ACHN (cell line): ENCODE results near the gene DDO.
A peak's percentile ranks its signal among the peaks of the same experiment; 100 is the strongest.

Experiments
- DNase-seq: peaks from one replicate; pipeline ENCODE4 v3.0.0-alpha.2; 2015
- in situ Hi-C: cut with HindIII; loops from 2 replicates; pipeline ENCODE4 v1.10.0; 2017; ENCODE audit warnings: low sequenced_read_pairs, low pct_ligation_motif_present, low pct_unique_long_range_greater_than_20kb

Gene DDO

DNA sequence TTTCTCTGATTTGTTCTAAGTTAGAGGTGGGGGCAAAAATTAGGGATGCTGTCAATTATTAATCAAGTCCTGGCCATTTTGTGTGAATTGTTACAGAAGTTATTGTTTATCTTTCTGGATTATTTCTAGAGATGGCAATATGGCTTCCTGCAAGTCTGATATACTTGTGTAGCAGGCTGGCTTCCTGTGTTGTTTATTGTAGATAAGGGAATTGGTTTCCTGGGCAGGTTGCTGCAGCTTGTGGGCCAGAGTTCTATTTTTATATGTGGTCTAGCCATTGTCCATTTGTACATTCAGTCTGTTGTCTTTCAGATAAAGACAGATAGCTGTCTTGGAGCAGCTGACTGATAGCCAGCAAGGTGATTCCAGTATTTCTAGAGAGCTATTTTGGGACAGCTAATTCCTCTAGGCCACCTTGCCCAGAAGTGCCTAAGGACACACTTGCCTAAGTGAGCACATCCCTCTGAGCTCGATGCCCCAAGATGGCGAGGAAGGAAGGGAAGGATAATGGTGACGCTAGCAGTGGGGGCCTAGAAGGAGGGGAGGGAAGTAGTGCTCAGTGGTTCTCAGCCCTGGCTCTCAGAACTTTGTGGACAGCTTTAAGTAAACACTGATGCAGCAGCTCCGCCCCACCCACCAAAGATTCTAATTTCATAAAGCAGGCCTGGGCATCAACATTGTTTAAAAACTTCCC is 25.5 kb downstream of the DDO start:
- DNase-seq, result no peak
- in situ Hi-C loops, result no loop called here

DNA sequence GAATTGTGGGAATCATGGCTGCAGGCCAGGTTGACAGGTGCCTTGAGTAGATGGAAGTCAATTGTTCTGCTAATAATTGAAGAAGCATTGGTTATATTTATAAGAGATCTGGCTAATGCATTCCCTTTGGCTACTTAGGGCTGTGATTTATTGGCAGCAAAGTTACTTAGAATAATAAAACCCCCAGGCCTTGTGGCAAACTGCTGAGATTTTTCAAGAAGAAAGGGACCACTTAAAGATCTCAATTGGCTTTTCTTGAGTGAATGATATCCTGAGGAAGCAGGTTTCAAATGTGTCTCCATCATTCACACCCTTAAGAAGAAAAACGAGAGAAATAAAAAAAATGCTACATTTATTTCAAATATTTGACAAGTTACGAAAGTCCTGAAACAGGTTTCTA is 27.4 kb downstream of the DDO start:
- in situ Hi-C loops, result no loop called here
- DNase-seq, result no peak

DNA sequence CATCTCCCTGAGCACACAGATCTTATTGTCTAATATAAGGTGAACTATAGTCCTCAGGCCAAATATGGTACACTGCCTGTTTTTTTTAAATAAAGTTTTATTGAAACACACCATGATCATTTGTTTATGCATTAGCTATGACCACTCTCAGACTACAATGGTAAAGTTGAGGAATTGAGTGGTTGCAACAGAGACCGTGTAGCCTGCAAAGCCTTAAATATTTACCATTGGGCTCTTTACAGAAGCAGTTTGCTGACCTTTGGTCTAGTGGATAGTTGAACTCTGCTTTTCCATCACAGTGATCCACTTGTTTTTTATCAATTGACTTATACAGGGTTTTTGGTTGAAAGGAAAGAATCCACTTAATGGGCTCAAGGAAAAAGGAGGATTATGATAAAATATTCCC is 29.9 kb downstream of the DDO start:
- no peak for DNase-seq
- in situ Hi-C loops, result no loop called here

DNA sequence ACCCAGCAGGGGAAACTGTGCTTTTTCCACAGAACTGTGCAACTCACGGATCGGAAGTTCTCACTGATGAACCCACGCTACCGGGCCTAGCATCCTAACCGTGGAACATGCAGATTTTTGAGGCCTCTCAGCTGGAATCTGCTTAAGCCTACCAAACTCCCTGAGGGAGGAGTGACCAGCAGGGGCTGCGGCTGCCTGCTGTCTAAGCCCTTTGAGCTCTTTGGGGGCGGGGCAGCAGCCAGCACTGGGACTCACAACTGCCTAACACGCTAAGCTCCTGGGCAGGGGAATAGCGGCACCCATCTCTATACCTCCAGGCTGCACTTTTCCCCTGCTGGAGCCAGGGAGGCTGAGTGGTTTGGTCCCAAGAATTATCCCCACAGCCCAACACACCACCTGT is 36.8 kb downstream of the DDO start:
- in situ Hi-C loops, result no loop called here
- DNase-seq, result no peak

DNA sequence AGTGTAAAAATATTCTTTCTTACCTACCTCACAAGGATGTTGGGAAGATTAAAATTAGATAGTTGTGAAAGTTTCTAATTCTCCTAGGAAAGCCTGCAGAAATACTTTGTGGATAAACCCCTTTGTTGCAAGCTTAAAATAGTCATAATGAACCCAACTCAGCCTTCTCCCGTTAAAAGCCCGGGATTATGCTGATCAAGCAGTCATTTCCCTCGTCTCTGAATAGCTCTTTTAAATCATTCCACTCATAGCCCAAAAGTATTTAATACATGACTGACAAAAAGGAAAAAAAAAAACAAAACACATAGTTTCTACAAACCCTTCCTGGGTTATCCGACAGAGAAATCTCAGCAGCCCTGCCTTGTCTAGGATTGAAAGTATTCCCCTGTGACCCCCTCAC is 46.3 kb downstream of the DDO start:
- in situ Hi-C loops, result no loop called here
- DNase-seq, result no peak

DNA sequence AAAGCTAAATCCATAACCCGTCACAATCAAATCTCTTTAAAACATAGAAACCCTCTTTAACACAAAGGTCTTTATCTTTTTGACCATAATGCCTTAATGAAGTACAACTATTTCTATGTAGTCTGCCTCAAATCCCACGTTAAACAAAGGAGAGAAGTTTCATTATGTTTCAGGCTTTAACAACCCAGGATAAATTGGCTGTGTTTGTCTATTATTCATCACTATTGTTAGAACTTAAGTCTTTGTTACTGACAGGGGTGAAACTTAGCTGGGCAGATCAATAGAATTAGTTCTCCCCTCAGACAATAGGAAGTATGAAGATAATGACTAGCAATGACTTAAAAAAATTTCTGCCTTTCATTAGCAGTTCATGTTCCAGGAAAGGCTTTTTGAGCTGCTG is 47.1 kb downstream of the DDO start:
- in situ Hi-C loops, result no loop called here

DNA sequence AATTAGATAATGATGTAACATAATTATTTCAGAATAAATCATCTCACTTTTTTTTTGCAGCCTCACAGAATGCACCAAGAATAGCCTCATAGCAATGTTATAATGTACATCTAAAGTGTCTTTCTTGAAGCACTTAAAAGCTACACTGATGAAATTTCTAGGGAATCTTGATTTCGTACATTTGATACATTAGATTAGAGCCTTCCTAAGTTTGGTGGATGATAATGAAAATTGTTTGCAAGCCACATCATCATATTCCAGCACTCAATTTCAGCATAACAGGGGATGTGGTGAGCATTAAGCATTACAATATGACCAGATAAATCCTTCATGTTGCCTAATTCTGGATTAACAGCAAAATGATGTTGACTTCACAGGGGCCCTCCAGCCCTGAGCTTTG is 47.5 kb downstream of the DDO start:
- in situ Hi-C loops, result no loop called here
- DNase-seq, result no peak

More for the DNA sequence above, 47.1 kb downstream of the DDO start:
- DNase-seq, result no peak

DNA sequence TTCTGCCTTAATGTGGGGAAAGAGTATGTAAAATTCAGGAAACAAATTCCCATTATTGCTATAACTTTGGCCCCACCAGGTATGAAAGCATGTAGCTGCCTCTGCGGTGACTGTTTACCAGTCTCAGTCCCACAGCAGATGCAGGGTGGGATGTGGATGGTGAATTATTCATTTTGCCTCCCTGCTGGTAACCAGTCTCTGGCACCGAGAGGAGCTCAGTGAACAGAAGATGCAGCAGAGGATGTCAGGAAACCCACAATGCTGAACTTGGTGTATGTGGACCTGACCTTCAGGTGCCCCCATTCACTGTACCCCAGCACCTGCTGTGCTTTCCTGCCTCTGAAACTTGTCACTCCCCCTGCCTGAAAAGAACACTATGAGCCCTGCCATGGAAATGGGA is 48.4 kb downstream of the DDO start:
- DNase-seq, result no peak
- in situ Hi-C loops, result no loop called here

DNA sequence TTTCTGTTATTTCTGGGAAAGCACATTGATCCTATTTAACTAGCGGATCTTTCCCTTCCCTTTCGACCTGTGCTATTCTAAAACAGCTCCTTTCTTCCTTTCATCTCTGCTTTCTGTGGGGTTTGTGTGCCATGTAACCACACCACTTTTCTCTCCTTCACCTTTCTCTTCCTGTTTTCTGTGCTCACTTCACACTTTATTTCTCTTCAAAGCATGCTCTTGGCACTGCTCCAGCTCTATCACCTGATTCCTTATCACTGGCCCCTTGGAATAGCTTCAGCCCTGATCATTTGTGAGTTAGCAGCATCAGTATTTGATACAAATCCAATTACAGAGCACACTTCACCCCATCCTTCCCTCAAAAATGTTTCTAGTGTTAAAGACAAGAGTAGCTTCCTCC is 49.1 kb downstream of the DDO start:
- in situ Hi-C loops, result no loop called here
- DNase-seq, result no peak

DNA sequence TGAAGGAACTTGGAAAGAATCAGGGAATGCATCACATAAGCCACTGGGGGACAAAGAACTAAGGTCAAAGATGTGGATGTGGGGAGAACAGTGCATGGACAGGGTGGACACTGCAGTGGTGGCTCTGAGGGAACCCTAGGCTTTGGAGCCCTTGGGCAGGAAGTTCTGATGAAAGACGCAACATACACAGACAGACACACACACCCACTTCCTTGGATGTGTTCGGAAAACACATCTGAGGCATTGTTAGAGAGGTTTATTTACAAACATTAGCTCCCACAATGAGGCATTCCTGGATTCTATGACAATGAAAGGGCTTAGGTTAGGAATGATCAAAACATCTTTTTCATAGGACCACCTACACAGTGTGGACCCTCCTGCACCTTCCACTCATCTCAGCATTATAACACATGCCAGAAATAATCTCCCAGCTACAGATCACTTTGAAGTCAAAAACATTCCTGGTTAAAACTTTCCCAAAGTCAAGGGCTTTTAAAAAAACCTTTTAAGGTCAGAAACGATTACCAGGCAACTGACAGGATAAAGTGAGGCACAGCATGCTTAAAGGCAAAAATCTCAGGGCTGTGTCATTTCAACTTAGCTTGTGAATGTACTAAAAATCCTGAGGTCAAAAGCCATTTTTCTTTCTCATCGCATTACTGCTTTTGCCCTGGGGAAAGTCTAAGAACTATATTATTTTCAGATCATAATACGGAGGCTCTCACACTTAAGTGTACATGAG is 50.8 kb downstream of the DDO start:
- in situ Hi-C loops, result no loop called here
- DNase-seq, result no peak

DNA sequence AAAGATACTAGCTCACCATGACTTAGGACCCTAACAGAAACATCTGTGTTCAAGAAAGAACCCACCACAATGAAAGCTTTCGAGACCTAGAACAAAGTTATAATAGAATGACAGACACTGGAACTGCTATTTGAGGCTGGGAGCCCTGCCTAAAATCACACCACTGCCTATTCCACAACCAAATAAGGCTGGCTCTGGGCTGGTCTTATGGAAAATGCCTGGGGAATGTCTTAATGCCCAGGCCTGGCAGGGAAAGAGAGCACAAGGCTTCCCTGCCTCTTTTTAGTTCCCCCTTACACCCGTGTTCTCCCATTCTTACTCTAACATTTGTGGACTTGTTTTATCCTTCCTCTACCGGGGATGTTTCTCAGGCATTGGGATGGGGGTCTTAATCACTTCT is 51.6 kb downstream of the DDO start:
- in situ Hi-C loops, result no loop called here
- DNase-seq, result no peak

DNA sequence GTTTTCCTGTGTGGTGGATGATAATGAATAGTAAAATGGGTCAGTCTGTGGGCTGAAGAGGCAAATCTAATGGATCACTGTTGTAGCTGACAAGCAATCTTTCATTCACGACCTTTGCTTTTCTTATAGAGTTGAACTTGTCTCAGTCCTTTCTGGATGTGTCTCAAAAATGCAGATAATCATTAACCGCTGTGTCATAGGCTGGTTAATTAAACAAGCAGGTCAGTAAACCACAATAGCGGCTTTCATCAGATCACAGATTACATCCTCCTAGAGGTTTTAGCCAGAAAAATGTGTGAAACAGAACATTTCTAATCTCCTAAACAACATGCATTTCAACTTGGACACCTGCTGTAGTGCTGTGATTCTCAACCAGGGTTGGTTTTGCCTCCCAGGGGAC is 54.7 kb downstream of the DDO start:
- in situ Hi-C loops, result no loop called here
- DNase-seq, result peak; percentile 15

DNA sequence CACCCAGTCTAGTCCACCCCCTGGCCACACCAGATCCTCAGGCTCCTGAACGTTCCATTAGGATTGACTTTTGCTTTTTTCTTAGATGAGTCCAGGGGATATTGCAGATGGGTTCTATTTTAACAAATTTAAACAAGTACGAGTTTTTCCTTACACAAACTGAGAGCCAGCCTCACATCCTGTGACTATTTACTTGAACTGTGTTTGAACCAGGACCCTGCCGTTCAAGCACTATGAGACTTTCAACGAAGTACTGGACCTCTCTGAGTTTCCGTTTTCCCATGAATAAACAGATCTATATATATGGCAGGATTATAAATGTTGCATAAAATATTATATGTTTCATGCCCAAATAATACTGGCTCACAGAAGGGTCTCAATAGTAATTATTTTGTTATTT is 55.8 kb downstream of the DDO start:
- in situ Hi-C loops, result no loop called here
- DNase-seq, result no peak

DNA sequence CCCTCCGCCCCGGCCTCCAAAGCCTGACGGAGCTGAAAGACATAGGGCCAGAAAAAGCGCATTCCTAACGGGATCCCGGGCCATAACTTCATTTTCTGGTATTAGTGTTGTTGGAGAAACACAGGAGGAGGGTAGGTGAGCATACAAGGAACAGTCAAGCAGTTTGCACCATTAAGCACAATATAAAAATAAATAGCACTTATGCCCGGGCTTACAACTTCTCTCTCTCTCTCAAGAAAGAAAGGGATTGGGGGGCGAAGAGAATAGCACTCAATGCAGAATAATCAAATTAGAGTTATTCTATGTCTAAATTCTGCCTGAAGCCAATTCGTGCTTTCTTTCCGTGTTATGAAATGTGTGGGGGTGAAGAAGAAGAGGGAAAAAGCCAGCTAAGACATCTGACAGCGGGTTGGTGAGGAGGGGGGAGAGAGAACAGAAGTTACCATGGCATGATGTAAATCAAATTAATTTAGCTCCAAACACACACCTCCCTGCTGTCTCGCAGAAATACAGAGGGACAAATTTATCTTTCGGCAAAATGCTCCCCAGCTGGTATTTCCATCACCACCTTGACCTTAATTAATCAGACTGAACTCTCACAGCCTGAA is 56.7 kb downstream of the DDO start:
- in situ Hi-C loops, result no loop called here
- no peak for DNase-seq

DNA sequence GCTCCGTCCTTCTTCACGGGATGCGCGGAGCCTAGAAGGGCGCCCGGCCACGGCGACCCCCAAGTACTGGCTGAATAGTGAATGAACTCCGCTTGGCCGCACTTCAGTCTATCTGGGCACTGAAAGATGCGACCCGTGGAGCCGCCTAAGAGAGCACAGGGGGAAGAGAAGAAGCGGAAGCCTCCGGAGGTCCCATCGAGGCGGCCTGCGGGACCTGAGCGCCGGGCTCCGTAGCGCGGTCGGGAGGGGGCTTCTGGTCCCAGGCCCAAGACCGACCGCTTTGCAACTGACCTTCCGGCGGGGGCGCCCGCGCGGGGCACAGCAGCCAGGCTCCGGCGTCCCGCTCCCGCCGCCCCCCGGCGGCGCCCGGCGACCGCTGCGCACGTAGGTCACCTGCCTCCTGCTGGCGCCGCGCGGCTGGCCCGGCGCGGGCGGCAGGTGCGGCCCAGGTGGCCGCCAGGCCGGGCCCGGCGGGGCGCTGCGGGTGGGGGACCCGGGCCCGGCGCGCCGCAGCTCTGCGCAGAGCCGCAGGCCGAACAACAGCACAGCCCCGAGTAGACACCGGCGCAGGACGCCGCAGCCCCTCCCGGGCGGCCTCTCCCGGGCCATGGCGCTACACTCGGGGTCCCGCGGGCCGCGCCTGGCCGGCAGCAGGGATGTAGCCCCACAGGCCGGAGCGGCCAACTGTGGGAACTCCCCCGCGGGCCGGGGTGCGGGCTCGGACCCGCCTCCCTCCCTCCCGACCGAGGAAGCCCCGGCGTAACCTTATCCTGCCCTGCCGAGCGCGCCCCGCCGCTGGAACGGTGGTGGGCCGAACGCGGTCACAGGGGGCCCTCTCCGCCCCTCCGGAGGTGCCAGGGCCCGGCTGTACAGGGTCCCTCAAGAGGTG is 57.5 kb downstream of the DDO start, which contains the start of gene METTL24:
Gene METTL24 (minus strand): TSS at position 686 of the 889 bp plus-strand sequence. CDS start 77 bp downstream, at position 609.
- DNase-seq, result no peak
- in situ Hi-C loops, result no loop called here

DNA sequence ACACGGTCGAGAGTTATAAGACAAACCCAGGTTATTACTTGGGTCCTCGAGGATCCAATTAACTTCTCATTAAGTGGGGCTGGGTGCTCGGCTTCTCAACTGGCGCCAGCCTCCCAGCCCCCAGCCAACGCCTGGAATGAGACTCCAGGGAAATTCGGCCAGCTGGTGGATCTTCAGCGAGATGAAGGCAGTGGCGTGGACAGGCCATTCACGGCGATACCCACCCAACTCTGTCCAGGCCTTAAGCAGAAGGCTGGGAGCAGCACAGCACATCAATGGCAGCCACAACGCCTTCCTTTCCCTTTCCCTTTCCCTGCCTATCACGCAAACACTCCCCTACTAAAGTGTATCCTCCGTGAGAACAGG is 58.1 kb downstream of the DDO start:
- no peak for DNase-seq
- in situ Hi-C loops, result no loop called here

DNA sequence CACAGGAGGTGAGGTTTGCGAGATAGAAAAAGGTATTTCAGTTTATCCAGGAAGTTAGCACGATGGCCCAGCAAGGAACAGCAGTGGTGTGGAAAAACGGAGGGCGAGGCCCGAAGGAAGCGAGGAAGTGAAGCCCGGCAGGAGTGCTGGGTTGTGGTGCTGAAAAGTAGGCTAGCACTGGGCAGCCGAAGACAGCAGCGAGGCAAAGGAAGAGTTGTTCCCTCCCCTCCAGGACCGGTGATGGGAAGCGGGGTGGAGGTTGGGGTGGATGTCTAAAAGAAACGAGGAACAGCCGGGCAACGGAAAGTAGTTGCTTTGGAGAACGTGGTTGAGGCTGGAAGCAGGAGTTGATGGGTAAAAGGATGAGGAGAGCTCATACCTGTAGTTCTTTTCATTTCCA is 58.6 kb downstream of the DDO start:
- no peak for DNase-seq
- in situ Hi-C loops, result no loop called here

DNA sequence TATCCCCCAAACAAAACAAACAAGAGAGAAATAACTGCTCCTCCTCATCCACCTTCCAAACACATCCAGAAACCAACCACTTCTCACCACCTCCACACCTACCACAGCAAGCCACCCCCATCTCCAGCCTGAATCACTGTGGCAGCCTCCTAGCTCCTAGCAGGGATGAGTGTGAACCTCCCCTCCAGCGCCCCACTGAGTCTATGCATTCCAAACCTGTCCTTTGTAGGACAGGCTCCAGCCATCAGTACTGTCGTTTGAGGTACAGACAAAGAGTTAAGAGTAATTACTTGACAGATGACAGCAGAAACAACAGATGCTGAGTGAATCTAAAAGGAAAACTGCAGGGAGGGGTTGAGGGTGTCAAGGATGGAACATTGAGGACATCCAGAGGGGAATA is 59.6 kb downstream of the DDO start:
- in situ Hi-C loops, result no loop called here
- no peak for DNase-seq

DNA sequence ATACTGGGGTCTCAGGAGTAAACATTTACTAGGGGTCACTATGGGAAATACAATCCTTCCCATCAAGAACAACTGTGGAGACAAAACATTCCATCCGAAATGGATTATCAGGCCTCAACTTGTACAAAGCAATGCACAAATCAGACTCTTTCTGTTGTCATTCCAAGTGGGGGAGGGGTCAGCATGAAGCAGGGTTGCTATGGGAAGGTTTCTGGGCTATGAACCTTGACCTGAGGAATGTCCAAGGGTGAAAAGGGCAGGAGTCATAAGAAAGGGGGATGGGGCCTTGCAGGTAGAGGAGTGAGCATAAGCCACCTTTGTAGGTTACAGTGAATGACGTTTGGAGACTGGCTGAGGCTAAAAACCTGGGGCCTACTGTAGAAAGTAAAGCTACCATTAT is 60.4 kb downstream of the DDO start:
- no peak for DNase-seq
- in situ Hi-C loops, result no loop called here
